CD4-positive, alpha-beta T cell (primary cell): ENCODE results near the gene TSSC4. TPM values are rescaled to one million over a fixed set of nuclear protein-coding genes. Genes with fewer than 3 reads are reported as not detected.

ENCODE experiments used
- ATAC-seq: fragments of 200-7000 bp; cut with Tn5 transposase; one replicate; pipeline ENCODE4 v1.10.0; 2022; ENCODE audit warnings: mild to moderate bottlenecking; ENCODE audit not compliant: poor library complexity
- CTCF ChIA-PET: fragments of 350-600 bp; sonication (Branson Sonifier 250); formaldehyde crosslinking; loops from one replicate; lab custom pipeline; 2021; ENCODE audit warnings: antibody characterized with exemption, inconsistent platforms; lab: Charles Lee
- POLR2A ChIA-PET: fragments of 350-600 bp; sonication (Branson Sonifier 250); formaldehyde crosslinking; loops from one replicate; lab custom pipeline; 2021; ENCODE audit warnings: antibody characterized with exemption, inconsistent platforms; lab: Charles Lee
- DNase-seq, 14 experiments: peaks; one replicate each; pipeline ENCODE4 v3.0.0-alpha.2; 2013 to 2020; ENCODE audit warnings: mixed read lengths in 2 of 14
- H3K27ac ChIP-seq, 2 donors: one replicate each; pipeline versions ENCODE4 v1.5.1 to v1.7.0; 2013; ENCODE audit warnings: low read length in 2 of 2, low read depth in 1 of 2, mild to moderate bottlenecking in 1 of 2
- H3K27me3 ChIP-seq, 2 experiments: 1 replicate in 1 of 2; 2 replicates in 1 of 2; pipeline versions ENCODE4 v1.6.1 to v1.7.0; 2013; ENCODE audit warnings: low read length in 2 of 2, control low read depth in 1 of 2, mild to moderate bottlenecking in 1 of 2, moderate library complexity in 1 of 2; ENCODE audit not compliant: insufficient read depth in 2 of 2, control insufficient read depth in 1 of 2
- H3K36me3 ChIP-seq: one replicate; pipeline ENCODE4 v1.6.1; 2013; ENCODE audit warnings: low read length, control low read depth; ENCODE audit not compliant: insufficient read depth
- H3K4me1 ChIP-seq: one replicate; pipeline ENCODE4 v1.6.1; 2013; ENCODE audit warnings: low read length, control low read depth; ENCODE audit not compliant: insufficient read depth
- H3K4me3 ChIP-seq: one replicate; pipeline ENCODE4 v1.5.1; 2013; ENCODE audit warnings: mild to moderate bottlenecking, low read length, moderate library complexity
- H3K9me3 ChIP-seq, 2 experiments: 1 replicate in 1 of 2; 2 replicates in 1 of 2; pipeline versions ENCODE4 v1.6.1 to v1.7.0; 2013; ENCODE audit warnings: low read length in 2 of 2, mild to moderate bottlenecking in 2 of 2, control low read depth in 1 of 2, moderate library complexity in 1 of 2; ENCODE audit not compliant: control insufficient read depth in 1 of 2, insufficient read depth in 1 of 2
- H3K27ac Mint-ChIP-seq: one replicate; pipeline ENCODE4 v1.8.0; 2020; ENCODE audit warnings: mixed read lengths
- H3K27me3 Mint-ChIP-seq: one replicate; pipeline ENCODE4 v1.8.0; 2021; ENCODE audit warnings: mixed read lengths
- H3K36me3 Mint-ChIP-seq: one replicate; pipeline ENCODE4 v1.8.0; 2021; ENCODE audit warnings: low read depth, mixed read lengths
- H3K4me1 Mint-ChIP-seq: one replicate; pipeline ENCODE4 v1.8.0; 2021; ENCODE audit warnings: low read depth, mixed read lengths
- H3K4me3 Mint-ChIP-seq: one replicate; pipeline ENCODE4 v1.8.0; 2020; ENCODE audit warnings: mild to moderate bottlenecking, mixed read lengths
- H3K9me3 Mint-ChIP-seq: one replicate; pipeline ENCODE4 v1.8.0; 2020; ENCODE audit warnings: mixed read lengths
- intact Hi-C, 2 experiments: fragments of 100-400 bp; cut with DNase I in 1 of 2; cut with micrococcal nuclease in 1 of 2; formaldehyde crosslinking; loops; one replicate each; pipeline versions ENCODE4 v1.15.1 to v1.9.0; 2023 to 2025; cut with DNase I, micrococcal nuclease
- total RNA-seq, 174 experiments: library from RNA in 2 of 174; stranded (reverse) in 2 of 174; gene quantifications; one replicate each; pipeline ENCODE4 v1.2.3 and lab custom pipeline; 2021 to 2026
- TF ChIP-seq, protein P1 (sequence below): fragments of 200-600 bp; IDR thresholded peaks from one replicate; pipeline ENCODE4 v1.8.0; 2022; ENCODE audit warnings: antibody characterized with exemption, mild to moderate bottlenecking

TSSC4 gene
- total RNA-seq, 2 experiments from 2014 or later, result 47.5 to 50.0 TPM

DNA sequence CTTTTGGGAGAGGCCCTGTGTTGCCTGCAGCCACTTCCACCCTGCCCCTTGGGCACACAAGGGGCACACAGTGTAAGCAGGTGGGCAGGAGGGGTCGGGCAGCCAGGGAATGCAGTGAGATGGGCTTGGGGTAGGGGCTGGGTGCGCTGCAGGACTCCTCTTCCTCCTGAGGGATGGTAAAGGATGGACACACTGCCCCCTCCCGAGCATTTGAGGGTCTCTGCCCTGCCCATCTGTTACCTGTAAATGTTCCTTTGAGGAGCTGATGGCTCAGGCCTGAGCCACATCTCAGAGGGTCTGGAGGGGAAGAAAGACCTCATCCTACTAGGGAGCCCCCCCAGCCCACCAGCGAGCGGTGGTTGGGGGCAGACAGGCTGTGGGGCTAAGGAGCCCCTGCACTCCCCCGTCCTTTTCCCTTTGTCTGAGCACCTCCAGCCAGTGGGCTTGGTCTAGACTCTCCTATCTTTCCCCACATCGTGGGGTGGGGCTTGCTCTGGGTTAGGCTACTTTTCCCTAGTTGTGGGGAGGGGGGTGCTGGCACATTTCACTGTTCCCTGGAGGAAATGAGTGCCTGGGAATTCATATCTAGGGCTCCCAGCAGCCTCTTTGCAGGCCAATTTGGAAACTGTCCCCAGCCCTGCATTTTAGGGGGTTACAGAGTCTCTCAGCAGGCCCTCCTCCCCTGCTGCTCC lies 1.7 kb upstream of the TSSC4 start:
- Mint-ChIP-seq H3K4me3 (peak overlapping the region; percentile 98), H3K9me3 (no peaks in the 10 kb centered on the region), H3K4me1 (peaks cover 17% of the 10 kb centered on the region), H3K36me3 (peaks cover 29% of the 10 kb centered on the region), H3K27ac (peak overlapping the region; percentile 97), H3K27me3 (no peaks in the 10 kb centered on the region)
- ChIA-PET POLR2A (interaction anchor here (0.6 to 2.6 kb wide), 3 partner anchors 12 to 1792 kb away, joined by 3 to 24 read pairs (median 20); partner anchors contain the start of genes C11orf21 and TSPAN32), CTCF (interaction anchor here (1.0 kb wide), 1 partner anchor 12 kb away, joined by 5 read pairs; no protein-coding TSS in a partner anchor)
- intact Hi-C loops, result loop anchor here in 1 of 2 experiments (1.0 to 10.0 kb wide), 2 partner anchors 21 to 544 kb away; partner anchors contain the start of gene LSP1
- Histone ChIP-seq H3K36me3 (peaks cover 46% of the 10 kb centered on the region), H3K4me3 (no peak overlapping the region), H3K9me3 (no peaks in the 10 kb centered on the region), H3K4me1 (peaks cover 35% of the 10 kb centered on the region), H3K27me3 (no peaks in the 10 kb centered on the region), H3K27ac (peak overlapping the region; percentile 95 to 99)
- ATAC-seq (no peak), DNase-seq (no peak)
- TF ChIP-seq, protein P1, sequence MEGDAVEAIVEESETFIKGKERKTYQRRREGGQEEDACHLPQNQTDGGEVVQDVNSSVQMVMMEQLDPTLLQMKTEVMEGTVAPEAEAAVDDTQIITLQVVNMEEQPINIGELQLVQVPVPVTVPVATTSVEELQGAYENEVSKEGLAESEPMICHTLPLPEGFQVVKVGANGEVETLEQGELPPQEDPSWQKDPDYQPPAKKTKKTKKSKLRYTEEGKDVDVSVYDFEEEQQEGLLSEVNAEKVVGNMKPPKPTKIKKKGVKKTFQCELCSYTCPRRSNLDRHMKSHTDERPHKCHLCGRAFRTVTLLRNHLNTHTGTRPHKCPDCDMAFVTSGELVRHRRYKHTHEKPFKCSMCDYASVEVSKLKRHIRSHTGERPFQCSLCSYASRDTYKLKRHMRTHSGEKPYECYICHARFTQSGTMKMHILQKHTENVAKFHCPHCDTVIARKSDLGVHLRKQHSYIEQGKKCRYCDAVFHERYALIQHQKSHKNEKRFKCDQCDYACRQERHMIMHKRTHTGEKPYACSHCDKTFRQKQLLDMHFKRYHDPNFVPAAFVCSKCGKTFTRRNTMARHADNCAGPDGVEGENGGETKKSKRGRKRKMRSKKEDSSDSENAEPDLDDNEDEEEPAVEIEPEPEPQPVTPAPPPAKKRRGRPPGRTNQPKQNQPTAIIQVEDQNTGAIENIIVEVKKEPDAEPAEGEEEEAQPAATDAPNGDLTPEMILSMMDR, result no peak

GRCh38 chr11:2399488-2400068 lies 972 bp upstream of the TSSC4 start:
- no peaks in the 10 kb centered on the region for H3K27me3 Mint-ChIP-seq
- Histone ChIP-seq H3K9me3 (no peaks in the 10 kb centered on the region), H3K4me1 (peaks cover 33% of the 10 kb centered on the region), H3K27me3 (no peaks in the 10 kb centered on the region), H3K27ac (peak overlapping the region; percentile 95 to 99), H3K36me3 (peaks cover 46% of the 10 kb centered on the region), H3K4me3 (peak overlapping the region; percentile 89)
- POLR2A ChIA-PET, result interaction anchor here (0.7 to 3.3 kb wide), 9 partner anchors 13 to 615 kb away, joined by 3 to 38 read pairs (median 5); partner anchors contain the start of genes C11orf21, CD81 and TSPAN32
- peak in 5 of 14 experiments; percentile 12 to 51 (median 25) for DNase-seq
- peak overlapping the region; percentile 97 for H3K27ac Mint-ChIP-seq
- H3K36me3 Mint-ChIP-seq, result peaks cover 32% of the 10 kb centered on the region
- H3K9me3 Mint-ChIP-seq, result no peaks in the 10 kb centered on the region
- H3K4me3 Mint-ChIP-seq, result peak overlapping the region; percentile 98
- CTCF ChIA-PET, result interaction anchor here (1.0 to 1.5 kb wide), 4 partner anchors 12 to 98 kb away, joined by 4 to 6 read pairs (median 5); partner anchors contain the start of genes C11orf21 and TSPAN32
- TF ChIP-seq, protein P1, result no peak
- intact Hi-C loops, result loop anchor here (1.0 to 10.0 kb wide), 6 partner anchors 21 to 983 kb away; partner anchors contain the start of genes C11orf21 (in 1 of the 2), CARS1 (in 1 of the 2), CTSD (in 1 of the 2) and LSP1 (in 1 of the 2)
- peaks cover 17% of the 10 kb centered on the region for H3K4me1 Mint-ChIP-seq
- peak; percentile 4 for ATAC-seq

DNA sequence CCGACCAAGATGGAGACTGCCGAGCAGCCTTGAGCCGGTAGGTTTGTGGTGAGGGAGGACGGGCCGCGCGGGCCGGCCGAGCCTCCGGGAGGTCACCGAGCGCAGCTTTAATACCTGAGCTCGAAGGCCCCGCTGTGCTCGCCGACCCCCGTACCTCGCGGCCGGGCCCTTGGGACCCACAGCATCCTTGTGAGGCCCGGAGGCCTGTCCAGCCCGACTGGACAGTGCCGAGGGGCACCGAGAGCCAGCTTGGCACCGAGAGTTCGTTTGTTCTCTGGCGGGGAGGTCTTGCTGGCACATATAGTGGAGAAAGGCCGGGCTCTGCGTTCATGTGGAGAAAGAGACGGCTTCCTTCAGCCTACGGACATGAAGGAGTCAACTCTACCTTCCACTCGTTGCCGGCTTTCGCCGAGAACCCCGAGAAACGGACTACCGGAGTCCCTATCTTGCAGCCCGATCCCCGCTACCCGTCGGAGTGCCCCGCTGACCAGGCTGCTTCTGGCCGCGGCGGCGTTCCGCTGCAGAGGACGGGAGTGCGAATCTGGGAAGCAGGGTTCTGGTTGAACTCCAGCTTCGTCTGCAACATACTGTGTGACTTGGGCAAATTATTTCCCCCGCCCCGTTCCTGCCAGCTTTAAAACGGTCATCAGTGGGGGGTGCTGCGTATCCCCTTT lies 349 bp downstream of the TSSC4 start:
- Mint-ChIP-seq H3K4me3 (peak overlapping the region; percentile 98), H3K27me3 (no peaks in the 10 kb centered on the region), H3K27ac (peak overlapping the region; percentile 97), H3K4me1 (peaks cover 17% of the 10 kb centered on the region), H3K9me3 (no peaks in the 10 kb centered on the region), H3K36me3 (peaks cover 32% of the 10 kb centered on the region)
- ChIA-PET POLR2A (interaction anchor here (0.7 to 3.3 kb wide), 17 partner anchors 12 to 1022 kb away, joined by 3 to 38 read pairs (median 5); partner anchors contain the start of genes C11orf21, CD81, KCNQ1 and NAP1L4), CTCF (interaction anchor here (0.7 to 2.2 kb wide), 10 partner anchors 13 to 591 kb away, joined by 3 to 10 read pairs (median 4); partner anchors contain the start of genes C11orf21, CD81, NAP1L4 and TSPAN32)
- TF ChIP-seq, protein P1, result no peak
- Histone ChIP-seq H3K4me3 (peak overlapping the region; percentile 89), H3K4me1 (peaks cover 31% of the 10 kb centered on the region), H3K9me3 (peaks cover 0 to 4% of the 10 kb centered on the region in 2 experiments), H3K27me3 (no peaks in the 10 kb centered on the region), H3K27ac (peak overlapping the region; percentile 78 to 91), H3K36me3 (peaks cover 35% of the 10 kb centered on the region)
- intact Hi-C loops, result loop anchor here (1.0 to 10.0 kb wide), 5 partner anchors 23 to 981 kb away; partner anchors contain the start of genes C11orf21 (in 1 of the 2), CARS1 (in 1 of the 2), CTSD (in 1 of the 2) and TSPAN32 (in 1 of the 2)
- ATAC-seq (no peak), DNase-seq (peak in 1 of 14 experiments; percentile 26)
